GM08714 (cell line): Measurements from ENCODE around the gene BTG4.

Source experiments
- H3K4me3 ChIP-seq: fragments of 200-500 bp; sonication (Bioruptor generic); 2 replicates; pipeline ENCODE4 v1.5.1; 2014; ENCODE audit warnings: mild to moderate bottlenecking, low read length, inconsistent platforms
- ZNF274 ChIP-seq: IDR thresholded peaks from 2 replicates; pipeline ENCODE4 v1.6.1; 2012; ENCODE audit warnings: mild to moderate bottlenecking, low read depth, low read length

The BTG4 gene

DNA sequence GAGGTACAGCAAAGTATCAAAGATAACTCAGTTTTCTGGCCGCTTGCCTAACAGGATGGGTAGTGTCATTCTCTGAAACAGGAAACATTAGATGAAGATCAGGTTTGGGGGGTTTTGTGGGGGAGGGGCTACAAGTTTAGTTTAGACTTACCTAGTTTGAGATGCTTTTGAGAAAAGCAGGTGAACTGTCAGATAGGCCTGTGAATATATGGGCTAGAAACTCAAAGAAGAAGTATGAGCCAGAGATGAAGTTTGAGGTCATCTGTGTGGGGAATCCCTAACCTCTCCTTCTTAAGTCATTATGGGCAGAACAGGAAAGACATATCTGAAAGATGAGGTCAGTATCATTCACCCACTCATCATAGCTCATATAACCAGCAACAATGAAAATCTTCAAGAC, 14.3 kb upstream of the BTG4 start:
- H3K4me3 ChIP-seq: no peak overlapping the region

DNA sequence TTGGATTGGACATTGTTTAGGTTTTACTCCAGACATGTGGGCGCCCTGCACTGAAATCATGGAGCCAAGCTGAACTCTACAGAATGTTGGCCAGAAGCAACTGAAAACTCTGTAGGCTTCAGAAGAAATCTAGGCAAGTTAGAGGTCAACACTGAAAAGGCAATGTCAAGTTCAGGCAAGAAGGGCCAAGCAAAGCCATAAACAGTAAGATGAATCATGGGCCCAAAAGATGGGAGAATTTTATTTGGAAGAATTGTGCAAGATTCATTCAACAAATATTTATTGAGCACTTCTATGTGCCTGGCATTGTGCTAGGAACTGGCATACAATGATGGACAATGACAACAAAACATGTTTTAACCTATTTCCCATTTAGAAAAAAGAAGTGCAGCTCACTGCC, 13.3 kb upstream of the BTG4 start:
- TF ChIP-seq ZNF274: no peak
- H3K4me3 ChIP-seq: no peak overlapping the region

More for the DNA sequence above, 14.3 kb upstream of the BTG4 start:
- TF ChIP-seq ZNF274: no peak

DNA sequence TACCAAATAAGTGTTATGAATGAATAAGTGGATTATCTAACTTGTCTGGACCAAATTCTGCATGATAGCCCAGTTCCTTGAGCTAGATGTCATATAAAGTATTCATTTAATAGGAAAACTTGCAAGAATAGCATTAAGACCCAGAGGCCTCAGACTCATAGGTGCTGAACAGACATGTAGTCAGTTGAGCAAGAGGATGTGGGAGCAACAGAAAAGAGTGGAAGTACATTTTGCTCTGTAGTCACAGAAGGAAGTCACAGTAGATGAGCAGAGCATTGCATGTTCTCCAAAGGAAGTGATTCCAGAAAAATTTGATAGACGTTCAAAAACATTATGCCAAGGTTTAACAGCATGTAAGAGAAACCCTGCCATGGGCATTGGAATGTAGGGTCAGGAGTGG, 11.9 kb upstream of the BTG4 start:
- TF ChIP-seq ZNF274: no peak
- H3K4me3 ChIP-seq: no peak overlapping the region

DNA sequence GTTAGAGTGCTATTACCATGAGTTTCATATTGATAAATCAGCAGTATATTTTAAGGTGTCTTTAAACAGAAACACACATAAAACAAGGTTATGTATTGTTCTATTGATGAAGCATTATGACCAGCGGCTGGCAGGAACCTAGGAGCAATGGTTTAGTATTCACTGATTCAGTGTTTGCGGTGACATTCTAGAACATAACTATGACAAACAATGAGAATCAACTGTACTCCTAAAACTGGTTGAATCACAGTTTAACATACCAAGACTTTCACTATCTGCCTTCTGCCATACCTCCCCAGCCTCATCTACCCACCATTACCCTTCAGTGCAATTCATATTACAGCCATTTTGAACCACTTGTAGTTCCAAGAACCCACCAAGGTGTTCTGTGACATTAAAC, 11.2 kb upstream of the BTG4 start:
- H3K4me3 ChIP-seq: no peak overlapping the region
- no peak for TF ChIP-seq ZNF274

DNA sequence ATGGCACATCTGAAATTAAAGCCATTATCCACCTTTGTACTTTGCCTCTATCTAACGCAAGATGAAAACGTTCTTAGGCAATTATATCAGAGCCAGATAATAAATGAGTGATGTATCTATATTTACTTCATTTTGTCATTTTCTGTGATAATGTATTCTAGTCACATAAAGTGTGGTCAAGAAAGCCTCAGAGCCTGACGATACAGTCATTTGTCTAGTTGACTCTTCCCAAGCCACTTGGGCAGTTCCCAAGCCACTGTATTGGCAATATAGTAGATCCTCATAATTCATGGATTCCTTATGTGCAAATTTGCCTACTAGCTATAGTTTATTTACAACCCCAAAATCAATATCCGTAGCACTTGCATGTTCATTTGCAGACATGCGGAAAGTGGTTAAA, 10.2 kb upstream of the BTG4 start:
- H3K4me3 ChIP-seq: no peak overlapping the region
- no peak for TF ChIP-seq ZNF274

DNA sequence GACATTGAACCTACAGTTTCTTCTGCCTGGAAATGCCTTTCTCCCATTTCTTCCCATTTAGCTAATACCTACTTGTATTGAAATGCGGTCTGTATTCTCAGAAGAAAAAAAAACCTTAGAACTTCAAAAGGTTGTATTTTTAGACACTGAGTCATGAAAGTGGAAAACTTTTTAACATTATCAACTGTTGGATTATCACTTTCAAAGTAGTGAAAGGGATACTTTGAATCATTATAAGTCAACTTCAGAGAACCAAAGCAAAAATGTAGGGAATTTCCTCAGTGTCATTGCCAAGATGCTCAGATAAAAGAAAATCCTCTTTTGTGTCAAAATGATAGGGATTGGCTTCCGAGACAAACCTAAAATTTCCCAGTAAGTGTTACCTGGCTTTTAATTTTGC, 8.9 kb upstream of the BTG4 start:
- no peak for TF ChIP-seq ZNF274
- no peak overlapping the region for H3K4me3 ChIP-seq

DNA sequence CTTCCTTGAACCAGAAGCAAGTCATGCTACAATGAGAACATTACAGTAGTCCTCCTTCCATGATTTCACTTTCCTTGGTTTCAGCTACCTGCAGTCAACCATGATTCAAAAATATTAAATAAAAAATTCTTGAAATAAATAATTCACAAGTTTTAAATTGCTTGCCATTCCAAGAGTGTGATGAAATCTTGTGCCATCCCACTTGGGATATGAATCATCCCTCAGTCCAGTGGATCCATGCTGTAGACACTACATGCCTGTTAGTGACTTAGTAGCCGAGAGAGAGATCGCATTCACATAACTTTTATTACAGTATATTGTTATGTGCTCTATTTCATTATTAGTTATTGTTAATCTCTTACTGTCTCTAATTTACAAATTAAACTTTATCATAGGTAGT, 8.4 kb upstream of the BTG4 start:
- no peak overlapping the region for H3K4me3 ChIP-seq
- TF ChIP-seq ZNF274: no peak

DNA sequence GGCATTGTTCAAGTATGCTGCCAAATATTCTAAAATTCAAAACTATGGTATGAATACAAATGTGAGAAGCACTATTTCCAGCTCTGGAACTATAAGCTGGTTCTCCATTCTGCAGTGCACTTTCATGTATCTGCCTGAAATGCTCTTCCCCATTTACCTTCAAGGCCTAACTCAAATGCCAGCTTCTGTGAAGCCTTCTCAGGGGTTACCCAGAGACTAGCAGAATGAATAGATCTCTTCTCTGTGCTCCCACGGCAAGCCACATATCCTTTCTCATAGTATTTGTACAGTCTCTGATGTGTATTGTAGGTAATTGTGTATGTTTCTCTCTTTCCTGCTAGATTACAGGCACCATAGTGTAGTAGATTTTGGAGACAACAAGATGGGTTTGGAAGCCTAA, 6.5 kb upstream of the BTG4 start:
- H3K4me3 ChIP-seq: no peak overlapping the region
- no peak for TF ChIP-seq ZNF274

DNA sequence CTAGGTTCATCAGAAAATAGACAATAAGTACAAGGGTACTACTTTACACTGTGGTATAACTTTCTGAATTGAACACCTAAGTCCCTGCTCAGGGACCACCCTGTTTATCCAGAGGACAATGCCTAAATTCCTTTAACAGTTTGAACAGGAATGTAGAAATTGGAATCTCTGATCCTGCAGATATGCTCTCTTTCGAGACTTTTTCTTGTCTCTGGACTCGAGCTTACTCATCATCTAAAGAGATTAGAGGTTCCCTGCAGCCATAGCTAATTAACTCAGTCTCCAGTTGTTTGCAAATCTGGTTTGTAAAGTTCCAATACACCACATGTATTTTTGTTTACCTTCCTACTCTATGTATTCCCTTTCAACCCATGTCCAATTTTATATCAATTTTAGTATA, 3.4 kb upstream of the BTG4 start:
- TF ChIP-seq ZNF274: no peak

DNA sequence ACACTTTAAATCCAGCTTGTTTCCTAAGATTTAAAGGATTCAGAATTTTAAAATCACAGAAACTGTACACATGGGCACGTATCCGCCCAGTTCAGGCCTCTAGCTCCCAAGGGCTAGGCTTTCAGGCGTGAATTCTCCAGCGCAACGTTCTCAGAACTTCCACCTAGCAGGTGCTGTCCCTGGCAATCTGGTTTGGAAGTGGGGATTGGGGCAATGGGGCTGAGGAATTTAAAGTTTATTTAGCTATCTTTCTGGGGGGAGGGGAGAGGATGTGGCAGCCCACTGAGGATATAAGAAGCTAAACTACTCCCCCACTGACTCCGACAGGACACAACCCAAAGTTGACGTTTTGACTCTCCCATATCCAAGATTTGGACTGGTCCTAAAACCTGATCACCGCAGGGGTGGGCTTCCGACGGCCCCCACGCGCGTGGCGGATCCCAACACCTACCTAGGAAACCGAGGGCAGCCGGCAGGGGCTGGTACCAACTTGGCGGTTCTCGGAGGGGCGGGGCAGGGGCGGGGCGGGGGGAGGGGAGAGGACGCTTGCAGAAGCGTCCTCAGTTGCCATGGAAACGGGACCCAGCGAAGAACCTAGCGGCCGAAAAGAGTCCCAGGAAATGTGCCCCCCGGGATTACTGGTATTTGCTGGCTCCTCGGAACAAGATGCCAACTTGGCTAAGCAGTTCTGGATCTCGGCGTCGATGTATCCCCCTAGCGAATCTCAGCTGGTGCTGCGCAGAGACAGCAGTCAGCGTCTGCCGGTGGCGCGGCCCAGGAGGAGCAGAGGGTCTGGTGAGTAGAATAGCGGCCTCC, 2.2 kb upstream of the BTG4 start, which contains the start of gene HOATZ:
TSS of gene HOATZ (plus strand) at position 563 of the 816 bp plus-strand sequence. CDS start at position 570, 7 bp downstream.
- no peak for TF ChIP-seq ZNF274
- no peak within 1 kb of the TSS for H3K4me3 ChIP-seq

More for the DNA sequence above, 3.4 kb upstream of the BTG4 start:
- no peak overlapping the region for H3K4me3 ChIP-seq

DNA sequence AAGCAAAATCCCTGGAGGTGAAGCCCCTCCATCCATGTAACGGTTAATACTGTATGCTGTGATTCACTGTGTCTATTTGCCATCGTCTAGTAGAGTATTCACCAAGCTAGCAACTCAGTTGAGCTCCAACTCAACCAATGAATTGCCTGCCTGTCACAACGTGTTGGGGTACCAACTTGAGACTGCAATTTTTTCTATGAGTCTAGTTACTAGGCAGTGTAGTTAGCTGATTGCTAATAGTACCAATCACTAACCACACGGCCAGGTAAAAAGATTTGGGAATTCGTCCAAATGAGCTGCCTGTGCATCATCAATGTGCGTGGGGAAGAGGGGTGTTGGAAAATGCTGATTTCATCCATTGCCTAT, 1.0 kb upstream of the BTG4 start:
- TF ChIP-seq ZNF274: no peak
- no peak overlapping the region for H3K4me3 ChIP-seq

DNA sequence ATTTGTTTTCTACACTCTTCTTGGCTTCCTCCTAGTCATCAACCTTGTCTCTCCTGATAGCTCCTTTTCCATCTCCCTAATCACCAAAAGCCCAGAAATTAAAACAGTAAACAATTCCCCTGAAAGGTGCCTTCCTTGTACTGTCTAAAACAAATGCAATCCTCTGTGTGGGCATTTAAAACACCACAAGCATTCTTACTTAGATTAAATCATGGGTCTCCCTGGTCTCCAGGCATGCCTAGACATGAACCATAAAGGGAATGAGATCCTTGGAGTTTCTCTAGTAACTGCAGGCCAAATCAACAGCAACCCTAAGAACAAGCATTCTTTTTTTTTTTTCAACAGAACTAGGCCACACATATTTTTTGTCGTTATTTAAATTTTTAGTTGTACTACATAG, 1.9 kb downstream of the BTG4 start:
- TF ChIP-seq ZNF274: no peak

DNA sequence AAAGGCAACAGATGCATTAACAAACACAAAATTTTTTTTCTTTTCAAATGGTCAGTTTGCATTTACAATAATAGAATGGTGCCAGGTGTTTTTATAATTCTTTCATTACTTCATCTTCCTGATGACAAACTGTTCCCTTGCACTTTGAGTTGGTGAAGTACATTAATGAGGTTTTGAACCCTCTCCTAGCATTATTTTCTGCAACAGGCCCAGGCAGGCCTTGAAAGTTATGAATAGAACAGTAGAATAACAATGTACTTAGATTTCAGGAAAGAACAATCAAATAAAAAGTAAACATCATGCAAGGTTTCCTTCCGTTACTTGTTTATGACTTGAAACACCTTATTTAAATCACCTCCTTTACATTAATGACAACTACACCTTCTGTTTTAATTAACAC, 9.6 kb downstream of the BTG4 start:
- TF ChIP-seq ZNF274: no peak

More for the DNA sequence above, 1.9 kb downstream of the BTG4 start:
- no peak overlapping the region for H3K4me3 ChIP-seq

DNA sequence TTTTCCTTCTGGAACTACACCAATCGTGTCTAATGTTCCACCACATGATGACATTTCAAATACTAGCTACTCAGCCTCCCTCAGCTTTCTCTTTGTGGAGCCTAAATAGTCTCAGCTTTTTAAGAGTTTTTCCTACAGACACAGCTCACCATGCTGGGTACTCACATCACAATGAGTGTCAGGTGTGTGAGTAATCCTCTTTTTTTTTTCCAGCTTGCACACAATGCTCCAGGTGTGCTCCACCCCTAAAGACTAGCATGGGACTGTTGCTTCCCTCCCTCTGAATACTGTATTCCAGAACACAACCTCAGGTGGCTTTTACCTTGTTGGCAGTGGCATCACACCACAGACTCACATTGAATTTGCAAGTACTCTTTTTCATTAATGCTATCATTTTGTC, 11.7 kb downstream of the BTG4 start:
- TF ChIP-seq ZNF274: no peak
- H3K4me3 ChIP-seq: no peak overlapping the region

More for the DNA sequence above, 9.6 kb downstream of the BTG4 start:
- no peak overlapping the region for H3K4me3 ChIP-seq

DNA sequence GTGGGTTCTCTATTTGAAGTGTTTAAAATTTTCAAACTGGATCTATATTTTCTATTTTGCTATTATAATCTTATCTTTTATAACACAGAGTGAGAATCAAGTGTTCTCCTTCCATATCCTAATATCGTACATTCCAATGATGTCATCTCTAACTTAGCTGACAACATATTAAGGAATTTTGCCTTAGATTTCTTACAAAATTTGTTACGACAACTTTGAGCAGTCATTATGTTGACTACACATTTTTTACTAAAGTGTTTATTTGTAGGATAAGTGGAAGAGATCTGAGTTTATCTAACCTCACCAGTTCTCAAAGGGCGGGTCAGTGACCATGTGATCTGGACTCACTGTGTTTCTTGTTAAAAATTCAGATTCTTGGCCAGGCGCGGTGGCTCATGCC, 12.7 kb downstream of the BTG4 start:
- TF ChIP-seq ZNF274: no peak
- H3K4me3 ChIP-seq: no peak overlapping the region

DNA sequence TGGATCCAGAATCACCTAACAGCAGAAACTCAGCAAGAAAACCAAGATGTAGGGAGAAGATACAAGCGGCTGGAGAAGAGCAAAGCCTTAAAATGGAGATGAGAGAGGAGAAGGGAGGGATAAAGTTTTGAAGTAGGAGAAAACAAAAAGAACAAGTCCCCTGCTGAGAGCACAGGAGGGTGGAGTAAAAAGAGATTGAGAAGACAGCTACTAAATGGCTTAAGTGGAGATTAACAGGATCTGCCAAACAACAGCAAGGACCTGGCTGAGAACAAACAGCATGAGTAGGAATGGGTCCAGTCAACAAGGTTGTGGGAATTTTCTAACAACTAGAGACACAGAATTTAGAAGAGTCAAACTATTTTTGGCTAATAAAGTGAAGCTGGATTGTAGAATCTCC, 18.1 kb downstream of the BTG4 start:
- no peak overlapping the region for H3K4me3 ChIP-seq
- TF ChIP-seq ZNF274: no peak
